T-helper 1 cell treated with Interleukin-12 subunit alpha and Interleukin-12 subunit beta and Interleukin-4 antibody, amounts not matched to agents 30 μg/mL and 1 μg/mL, for 36 hours (primary cell): ENCODE measurements around the gene OR5AS1.
"Not testable (repeated sequence)": the region's sequence is repeated elsewhere in the genome, so short reads cannot be mapped to it uniquely, and the experiment has no call there.

Experiments used
- H3K27ac Mint-ChIP-seq: one replicate; pipeline ENCODE4 v1.8.0; 2021; ENCODE audit warnings: mild to moderate bottlenecking, mixed read lengths
- H3K27me3 Mint-ChIP-seq: one replicate; pipeline ENCODE4 v1.8.0; 2021; ENCODE audit warnings: low read depth, mixed read lengths
- H3K36me3 Mint-ChIP-seq: one replicate; pipeline ENCODE4 v1.8.0; 2021; ENCODE audit warnings: low read depth, mixed read lengths
- H3K4me1 Mint-ChIP-seq: one replicate; pipeline ENCODE4 v1.8.0; 2021; ENCODE audit warnings: low read depth, mixed read lengths
- H3K4me3 Mint-ChIP-seq: one replicate; pipeline ENCODE4 v1.8.0; 2021; ENCODE audit warnings: mild to moderate bottlenecking, moderate library complexity, mixed read lengths
- H3K9me3 Mint-ChIP-seq: one replicate; pipeline ENCODE4 v1.8.0; 2021; ENCODE audit warnings: mixed read lengths

The OR5AS1 gene

GRCh38 chr11:56027354-56027753 is at the start of gene OR5AS1:
Gene OR5AS1, plus strand, starts transcription at chr11:56027654. Its CDS starts 2,765 bp downstream, at chr11:56030419.
- H3K4me3 Mint-ChIP-seq, result no peak within 1 kb of the TSS
- H3K4me1 Mint-ChIP-seq, result no peaks in the 10 kb centered on the region
- H3K27me3 Mint-ChIP-seq, result no peaks in the 10 kb centered on the region
- H3K27ac Mint-ChIP-seq, result no peak within 1 kb of the TSS
- H3K36me3 Mint-ChIP-seq, result no peaks in the 10 kb centered on the region
- peaks cover 24% of the 10 kb centered on the region for H3K9me3 Mint-ChIP-seq

- H3K27me3 Mint-ChIP-seq, result no peaks in the 10 kb centered on the region
- peaks cover 36% of the 10 kb centered on the region for H3K9me3 Mint-ChIP-seq
Measured at GRCh38 chr11:55994525-55994924, 32.9 kb upstream of the OR5AS1 start, which contains the start of gene OR5F1. Gene OR5F1, minus strand, starts transcription at chr11:55994625. Its CDS starts 0 bp downstream, at chr11:55994625.

GRCh38 chr11:56010716-56011115 is 16.7 kb upstream of the OR5AS1 start:
- Mint-ChIP-seq H3K27me3 (no peaks in the 10 kb centered on the region), H3K27ac (no peak overlapping the region), H3K4me3 (no peak overlapping the region), H3K9me3 (peaks cover 23% of the 10 kb centered on the region), H3K4me1 (no peaks in the 10 kb centered on the region), H3K36me3 (no peaks in the 10 kb centered on the region)

More at GRCh38 chr11:55994525-55994924, 32.9 kb upstream of the OR5AS1 start, which contains the start of gene OR5F1:
- Mint-ChIP-seq H3K36me3 (no peaks in the 10 kb centered on the region), H3K27ac (no peak within 1 kb of the TSS), H3K4me1 (no peaks in the 10 kb centered on the region), H3K4me3 (no peak within 1 kb of the TSS)

GRCh38 chr11:56013805-56014204 is 13.6 kb upstream of the OR5AS1 start:
- Mint-ChIP-seq H3K36me3 (no peaks in the 10 kb centered on the region), H3K4me1 (no peaks in the 10 kb centered on the region), H3K9me3 (peaks cover 19% of the 10 kb centered on the region), H3K27ac (no peak overlapping the region), H3K27me3 (no peaks in the 10 kb centered on the region), H3K4me3 (no peak overlapping the region)

- H3K4me3 Mint-ChIP-seq, result no peak overlapping the region
- peaks cover 22% of the 10 kb centered on the region for H3K9me3 Mint-ChIP-seq
- no peaks in the 10 kb centered on the region for H3K27me3 Mint-ChIP-seq
- no peak overlapping the region for H3K27ac Mint-ChIP-seq
- H3K4me1 Mint-ChIP-seq, result no peaks in the 10 kb centered on the region
- no peaks in the 10 kb centered on the region for H3K36me3 Mint-ChIP-seq
Measured at GRCh38 chr11:56045538-56045937, 18.1 kb downstream of the OR5AS1 start.

GRCh38 chr11:56048480-56048879 is 21.0 kb downstream of the OR5AS1 start:
- no peak overlapping the region for H3K27ac Mint-ChIP-seq
- no peaks in the 10 kb centered on the region for H3K27me3 Mint-ChIP-seq
- no peaks in the 10 kb centered on the region for H3K4me1 Mint-ChIP-seq
- H3K4me3 Mint-ChIP-seq, result no peak overlapping the region
- peaks cover 7% of the 10 kb centered on the region for H3K9me3 Mint-ChIP-seq
- no peaks in the 10 kb centered on the region for H3K36me3 Mint-ChIP-seq

- H3K9me3 Mint-ChIP-seq, result peaks cover 2% of the 10 kb centered on the region
- no peak overlapping the region for H3K4me3 Mint-ChIP-seq
- no peaks in the 10 kb centered on the region for H3K4me1 Mint-ChIP-seq
- H3K27me3 Mint-ChIP-seq, result no peaks in the 10 kb centered on the region
- no peaks in the 10 kb centered on the region for H3K36me3 Mint-ChIP-seq
- no peak overlapping the region for H3K27ac Mint-ChIP-seq
Measured at GRCh38 chr11:56049487-56049886, 22.0 kb downstream of the OR5AS1 start.

- H3K4me1 Mint-ChIP-seq, H3K36me3 Mint-ChIP-seq, H3K27me3 Mint-ChIP-seq, H3K27ac Mint-ChIP-seq, H3K4me3 Mint-ChIP-seq: not testable (repeated sequence)
- peaks cover 22% of the 10 kb centered on the region for H3K9me3 Mint-ChIP-seq
Measured at GRCh38 chr11:56056366-56056765, 28.9 kb downstream of the OR5AS1 start.

GRCh38 chr11:56057661-56058237 is 30.3 kb downstream of the OR5AS1 start:
- H3K27me3 Mint-ChIP-seq, H3K27ac Mint-ChIP-seq, H3K36me3 Mint-ChIP-seq, H3K4me1 Mint-ChIP-seq, H3K4me3 Mint-ChIP-seq: not testable (repeated sequence)
- H3K9me3 Mint-ChIP-seq, result peaks cover 22% of the 10 kb centered on the region

GRCh38 chr11:56058260-56058780 is 30.9 kb downstream of the OR5AS1 start:
- H3K27ac Mint-ChIP-seq, H3K4me3 Mint-ChIP-seq, H3K27me3 Mint-ChIP-seq, H3K4me1 Mint-ChIP-seq, H3K36me3 Mint-ChIP-seq: not testable (repeated sequence)
- peaks cover 22% of the 10 kb centered on the region for H3K9me3 Mint-ChIP-seq

GRCh38 chr11:56066980-56067379 is 39.5 kb downstream of the OR5AS1 start:
- Mint-ChIP-seq H3K4me1 (no peaks in the 10 kb centered on the region), H3K27me3 (no peaks in the 10 kb centered on the region), H3K9me3 (peaks cover 20% of the 10 kb centered on the region), H3K36me3 (no peaks in the 10 kb centered on the region), H3K4me3 (no peak overlapping the region), H3K27ac (no peak overlapping the region)
